SH-SY5Y (cell line): ENCODE data around the gene LMNTD1.

Source experiments
- GATA2 ChIP-seq: IDR thresholded peaks from 2 replicates; pipeline ENCODE4 v1.6.1; 2011; ENCODE audit warnings: mild to moderate bottlenecking, low read depth, low read length
- GATA3 ChIP-seq: IDR thresholded peaks from 2 replicates; pipeline ENCODE4 v1.6.1; 2011; ENCODE audit warnings: low read depth, mild to moderate bottlenecking, low read length, moderate library complexity

The LMNTD1 gene, protein sequence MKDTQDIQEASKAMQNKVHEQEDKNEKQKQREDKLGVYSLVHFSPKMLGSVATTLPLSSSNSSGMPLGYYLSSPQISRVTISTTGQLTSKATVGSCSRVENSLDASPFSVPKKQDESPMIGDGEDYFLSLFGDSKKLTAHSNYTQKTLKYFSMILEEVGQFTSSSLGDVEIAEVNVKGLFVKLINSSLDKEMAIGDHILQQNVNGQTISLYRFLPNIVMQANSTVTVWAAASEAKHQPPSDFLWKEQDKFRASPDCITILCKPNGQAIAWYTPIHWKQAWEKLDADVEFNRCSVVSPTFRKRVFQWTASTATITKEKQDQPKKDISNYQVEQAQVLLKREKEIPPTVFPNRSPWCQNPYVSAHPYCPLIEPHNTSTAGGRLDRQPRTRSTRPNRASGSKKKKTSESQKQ

DNA sequence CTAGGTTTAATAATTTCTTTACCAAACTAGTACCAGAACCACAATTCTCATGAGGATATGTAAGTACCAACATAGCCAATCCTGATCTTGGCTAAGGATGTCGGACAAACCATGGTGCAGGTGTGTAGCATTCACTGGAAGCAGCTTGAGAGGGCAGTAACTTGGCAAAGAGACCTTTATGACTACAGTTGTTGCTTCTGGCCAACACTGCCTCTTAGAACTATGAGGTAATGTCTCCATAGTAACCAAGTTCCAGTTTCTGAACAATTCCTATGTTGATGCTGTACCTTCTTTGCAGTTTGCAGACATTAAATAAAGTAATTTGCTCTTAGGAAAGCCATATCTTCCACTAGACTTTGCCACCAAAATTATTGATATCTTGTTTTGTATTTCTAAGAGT, at the start of gene LMNTD1:
LMNTD1 (minus strand) TSS at position 186 of the 400 bp plus-strand sequence. CDS start 324 bp downstream, outside the sequence.
- no peak for TF ChIP-seq GATA3
- TF ChIP-seq GATA2 = no peak

DNA sequence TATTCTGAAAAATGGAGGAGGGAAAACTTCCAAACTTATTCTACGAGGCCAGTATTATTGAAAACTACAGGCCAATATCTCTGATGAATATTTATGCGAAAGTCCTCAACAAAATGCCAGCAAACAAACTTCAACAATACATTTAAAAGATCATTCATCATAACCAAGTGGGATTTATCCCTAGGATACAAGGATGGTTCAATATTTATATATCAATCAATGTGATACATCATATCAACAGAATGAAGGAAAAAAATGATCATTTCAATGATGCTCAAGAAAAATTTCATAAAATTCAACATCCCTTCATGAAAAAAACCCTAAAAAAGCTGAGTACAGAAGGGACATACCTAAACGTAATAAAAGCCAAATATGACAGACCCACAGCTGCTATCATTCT, 45.9 kb upstream of the LMNTD1 start:
- TF ChIP-seq GATA2 (no peak), GATA3 (no peak)

- TF ChIP-seq GATA3 (no peak), GATA2 (no peak)
Measured at GRCh38 chr12:25594376-25594775, 41.3 kb upstream of the LMNTD1 start.

DNA sequence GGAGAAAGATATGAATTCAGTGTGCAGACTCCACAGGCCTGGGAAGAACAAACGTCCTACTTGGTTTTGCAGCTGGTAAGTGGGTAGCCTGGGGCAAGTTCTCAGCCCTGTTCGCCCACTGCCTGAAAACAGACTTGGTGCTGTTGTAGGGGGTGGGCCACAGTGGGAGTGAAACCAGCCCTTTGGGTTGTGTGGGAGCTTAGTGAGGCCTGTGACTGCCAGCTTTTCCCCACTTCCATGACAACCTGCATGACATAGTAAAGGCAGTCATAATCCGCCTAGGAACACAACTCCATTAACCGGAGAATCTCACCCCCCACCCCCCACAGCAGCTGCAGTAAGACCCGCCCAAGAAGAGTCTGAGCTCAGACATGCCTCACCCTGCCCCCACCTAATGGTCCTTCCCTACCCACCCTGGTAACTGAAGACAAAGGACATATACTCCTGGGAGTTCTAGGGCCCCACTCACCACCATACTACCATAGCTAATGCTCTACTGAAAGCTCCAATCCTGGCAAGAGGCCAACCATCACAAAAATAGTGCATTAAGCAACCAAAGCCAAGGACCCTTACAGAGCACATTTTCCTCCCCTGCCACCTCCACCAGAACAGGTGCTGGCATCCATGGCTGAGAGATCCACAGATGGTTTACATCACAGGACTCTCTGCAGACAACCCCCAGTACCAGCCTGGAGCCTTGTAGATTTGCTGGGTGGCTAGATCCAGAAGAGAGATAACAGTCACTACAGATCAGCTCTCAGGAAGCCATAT, 39.8 kb upstream of the LMNTD1 start:
- peak; percentile 61 for TF ChIP-seq GATA2
- TF ChIP-seq GATA3 = no peak

DNA sequence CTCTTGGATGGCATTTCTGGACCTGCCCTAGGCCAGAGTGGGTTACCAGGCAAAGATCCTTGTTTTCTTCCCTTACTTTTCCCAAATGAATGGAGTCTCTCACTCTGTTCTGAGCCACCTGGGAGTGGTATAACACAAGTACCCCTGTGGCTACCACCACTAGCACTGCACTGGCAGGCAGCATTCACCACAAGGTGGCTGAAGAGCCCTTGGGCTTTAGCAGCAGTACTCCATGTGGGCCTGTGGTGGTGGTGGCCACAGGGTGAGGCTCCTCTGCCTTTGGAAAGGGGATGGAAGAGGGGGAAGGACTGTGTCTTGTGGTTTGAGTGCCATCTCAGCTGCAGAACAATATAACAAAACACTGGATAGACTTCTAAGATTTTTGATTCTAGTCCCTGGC, 38.1 kb upstream of the LMNTD1 start:
- TF ChIP-seq GATA2 (no peak), GATA3 (no peak)

DNA sequence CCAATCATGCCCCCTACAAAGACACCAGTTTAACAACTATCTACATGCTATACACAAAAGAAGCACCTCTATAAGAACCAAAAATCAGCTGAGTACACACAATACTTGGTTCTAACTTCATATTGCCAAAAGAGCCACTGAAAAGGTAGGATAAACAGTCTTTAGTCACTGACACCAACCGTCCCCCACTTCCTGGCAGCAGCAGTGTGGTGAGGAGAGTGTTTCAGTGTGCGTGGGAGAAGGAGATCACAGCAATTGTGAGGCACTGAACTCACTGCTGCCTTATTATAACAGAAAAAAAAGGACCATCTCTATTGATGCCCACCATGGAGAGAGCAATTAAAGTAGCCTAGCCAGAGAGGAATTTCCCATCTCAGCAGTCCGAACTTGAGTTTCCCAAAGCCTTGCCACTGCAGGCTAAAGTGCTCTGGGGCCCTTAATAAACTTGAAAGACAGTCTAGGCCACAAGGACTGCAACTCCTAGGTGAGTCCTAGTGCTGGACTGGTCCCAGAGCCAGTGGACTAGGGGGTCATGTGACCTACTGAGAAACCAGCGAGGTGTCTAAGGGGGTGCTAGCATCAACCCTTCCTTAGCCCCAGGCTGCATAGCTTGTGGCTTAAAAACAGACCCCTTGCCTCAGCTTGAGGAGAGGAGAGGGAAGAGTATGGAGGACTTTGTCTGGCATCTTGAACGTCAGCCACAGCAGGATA, 37.1 kb upstream of the LMNTD1 start:
- TF ChIP-seq GATA3 (no peak), GATA2 (no peak)

DNA sequence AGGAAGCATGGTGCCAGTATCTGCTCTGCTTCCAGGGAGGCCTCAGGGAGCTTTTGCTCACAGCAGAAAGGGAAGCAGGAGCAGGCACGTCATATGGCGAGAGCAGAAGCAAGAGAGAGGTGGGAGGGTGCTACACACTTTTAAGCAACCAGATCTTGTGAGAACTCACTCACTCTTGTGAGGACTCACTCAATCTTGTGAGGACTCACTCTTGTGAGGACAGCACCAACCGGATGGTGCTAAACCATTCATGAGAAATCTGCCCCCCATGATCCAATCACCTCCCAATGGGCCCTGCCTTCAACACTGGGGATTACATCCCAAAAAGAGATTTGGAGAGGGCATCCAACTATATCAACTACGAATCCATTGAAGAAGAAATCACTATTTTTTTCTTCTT, 34.3 kb upstream of the LMNTD1 start:
- TF ChIP-seq GATA2 = no peak
- TF ChIP-seq GATA3 = no peak

- TF ChIP-seq GATA3 (no peak), GATA2 (no peak)
Measured at GRCh38 chr12:25585662-25586061, 32.6 kb upstream of the LMNTD1 start.

- TF ChIP-seq GATA2 = no peak
- no peak for TF ChIP-seq GATA3
Measured at GRCh38 chr12:25585021-25585523, 32.0 kb upstream of the LMNTD1 start.

DNA sequence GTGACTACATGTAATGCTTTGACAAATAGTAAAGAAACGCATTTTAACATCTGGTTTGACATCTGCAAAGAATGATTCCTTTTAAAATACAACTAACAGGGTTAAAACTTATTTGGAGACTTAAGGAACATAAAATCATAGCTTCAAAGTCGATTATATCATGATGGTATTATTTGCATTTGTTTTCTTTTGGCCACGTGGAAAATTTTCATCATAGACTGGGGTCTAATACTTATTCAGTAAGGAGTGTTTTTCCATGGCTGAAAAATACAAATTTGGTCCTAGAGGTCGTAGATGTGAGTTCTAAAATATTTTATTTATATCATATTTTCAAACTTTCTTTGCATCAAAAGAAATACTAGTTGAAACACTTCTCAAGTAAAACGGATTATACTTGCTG, 31.5 kb upstream of the LMNTD1 start:
- TF ChIP-seq GATA3 = no peak
- TF ChIP-seq GATA2 = no peak

DNA sequence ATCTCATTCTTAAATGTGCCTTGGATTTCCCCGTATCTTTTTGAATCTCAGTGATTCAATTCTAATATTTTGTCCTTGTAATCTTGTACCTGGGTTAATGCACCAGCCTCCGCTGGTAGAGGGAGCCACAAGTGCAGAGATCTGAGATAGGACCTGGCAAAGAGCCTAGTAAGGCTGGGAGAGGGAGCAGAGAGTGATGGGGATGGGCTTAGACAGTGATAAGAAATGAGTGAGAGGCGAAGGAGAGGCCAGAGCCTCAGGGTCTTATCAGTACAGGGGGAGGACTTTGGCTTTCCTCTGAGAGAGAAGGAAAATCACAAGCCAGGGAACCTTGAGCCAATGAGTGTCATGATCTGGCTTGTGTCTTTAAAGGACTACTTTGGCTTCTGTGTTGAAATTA, 30.5 kb upstream of the LMNTD1 start:
- TF ChIP-seq GATA2 = peak; percentile 89
- peak; percentile 47 for TF ChIP-seq GATA3

- peak; percentile 68 for TF ChIP-seq GATA3
- peak; percentile 72 for TF ChIP-seq GATA2
Measured at GRCh38 chr12:25581067-25581466, 28.0 kb upstream of the LMNTD1 start.

- TF ChIP-seq GATA2 (no peak), GATA3 (peak; percentile 31; the same call in 1 of the 2 replicates)
Measured at GRCh38 chr12:25578411-25579143, 25.5 kb upstream of the LMNTD1 start.

DNA sequence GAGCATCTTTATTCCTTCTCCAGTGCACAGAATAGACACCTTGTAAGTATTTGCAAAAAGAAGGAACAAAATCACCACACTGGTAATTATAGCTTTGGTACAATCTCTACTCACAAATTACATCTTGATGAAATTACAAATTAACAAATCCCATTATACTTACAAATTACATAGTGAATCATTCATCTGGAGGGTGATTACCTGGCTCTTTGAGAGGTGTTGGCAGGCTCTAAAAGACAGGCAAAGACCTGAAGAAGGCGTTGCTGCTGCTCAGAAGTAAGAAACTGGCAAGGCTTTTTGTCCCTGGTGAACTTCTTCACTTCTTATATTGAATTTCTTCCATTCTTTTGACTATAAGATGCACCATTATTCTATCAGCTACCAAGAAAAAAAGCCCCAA, 21.7 kb upstream of the LMNTD1 start:
- no peak for TF ChIP-seq GATA2
- TF ChIP-seq GATA3 = no peak
